ENCODE results near the gene NDUFB2. TPM values are rescaled to one million over a fixed set of nuclear protein-coding genes. Genes with fewer than 3 reads are reported as not detected.

NDUFB2 gene
- total and polyA plus RNA-seq, 9 of the 15 experiments (the other 6 are each of a cell fraction or from before 2014, with no cell fraction given), result 220 to 2,075 (median 320) TPM

DNA sequence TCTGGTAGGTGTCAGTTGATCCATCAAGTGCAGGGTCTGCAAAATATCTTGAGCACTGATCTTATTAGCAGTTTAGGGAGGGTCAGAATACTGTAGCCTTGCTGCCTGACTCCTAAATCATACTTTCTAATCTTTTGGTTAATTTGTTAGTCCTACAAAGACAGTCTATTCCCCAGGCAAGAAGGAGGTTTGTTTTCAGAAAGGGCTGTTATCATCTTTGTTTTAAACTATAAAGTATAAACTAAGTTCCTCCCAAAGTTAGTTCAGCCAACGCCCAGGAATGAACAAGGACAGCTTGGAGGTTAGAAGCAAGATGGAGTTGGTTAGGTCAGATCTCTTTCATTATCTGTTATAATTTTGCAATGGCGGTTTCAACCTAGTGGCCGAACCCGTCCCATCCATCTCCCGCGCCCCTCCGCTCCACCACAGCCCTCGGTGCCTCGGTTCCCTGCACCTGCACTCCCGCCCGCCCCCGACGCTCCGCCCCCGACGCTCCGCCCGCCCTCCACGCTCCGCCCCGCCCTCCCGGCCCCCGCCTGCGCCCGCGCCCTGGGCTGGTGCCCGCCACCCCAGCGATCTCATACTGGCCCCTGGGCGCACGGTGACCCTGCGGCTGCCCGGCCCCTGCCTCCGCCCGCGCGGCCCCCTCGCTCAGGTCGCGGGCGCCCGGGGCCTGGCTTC lies 24.0 kb upstream of the NDUFB2 start, which contains the start of gene ADCK2 (continued):
- TF ChIP-seq, protein P1, sequence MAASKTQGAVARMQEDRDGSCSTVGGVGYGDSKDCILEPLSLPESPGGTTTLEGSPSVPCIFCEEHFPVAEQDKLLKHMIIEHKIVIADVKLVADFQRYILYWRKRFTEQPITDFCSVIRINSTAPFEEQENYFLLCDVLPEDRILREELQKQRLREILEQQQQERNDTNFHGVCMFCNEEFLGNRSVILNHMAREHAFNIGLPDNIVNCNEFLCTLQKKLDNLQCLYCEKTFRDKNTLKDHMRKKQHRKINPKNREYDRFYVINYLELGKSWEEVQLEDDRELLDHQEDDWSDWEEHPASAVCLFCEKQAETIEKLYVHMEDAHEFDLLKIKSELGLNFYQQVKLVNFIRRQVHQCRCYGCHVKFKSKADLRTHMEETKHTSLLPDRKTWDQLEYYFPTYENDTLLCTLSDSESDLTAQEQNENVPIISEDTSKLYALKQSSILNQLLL (CRISPR knock-in tag; IDR thresholded peaks at IDR 0.05; ENCODE audit: borderline replicate concordance), result no peak
- TF ChIP-seq TEAD2 (tag; IDR thresholded peaks at IDR 0.05), result peak; percentile 74; the same call in 1 of the 2 replicates
- TF ChIP-seq, protein P2, sequence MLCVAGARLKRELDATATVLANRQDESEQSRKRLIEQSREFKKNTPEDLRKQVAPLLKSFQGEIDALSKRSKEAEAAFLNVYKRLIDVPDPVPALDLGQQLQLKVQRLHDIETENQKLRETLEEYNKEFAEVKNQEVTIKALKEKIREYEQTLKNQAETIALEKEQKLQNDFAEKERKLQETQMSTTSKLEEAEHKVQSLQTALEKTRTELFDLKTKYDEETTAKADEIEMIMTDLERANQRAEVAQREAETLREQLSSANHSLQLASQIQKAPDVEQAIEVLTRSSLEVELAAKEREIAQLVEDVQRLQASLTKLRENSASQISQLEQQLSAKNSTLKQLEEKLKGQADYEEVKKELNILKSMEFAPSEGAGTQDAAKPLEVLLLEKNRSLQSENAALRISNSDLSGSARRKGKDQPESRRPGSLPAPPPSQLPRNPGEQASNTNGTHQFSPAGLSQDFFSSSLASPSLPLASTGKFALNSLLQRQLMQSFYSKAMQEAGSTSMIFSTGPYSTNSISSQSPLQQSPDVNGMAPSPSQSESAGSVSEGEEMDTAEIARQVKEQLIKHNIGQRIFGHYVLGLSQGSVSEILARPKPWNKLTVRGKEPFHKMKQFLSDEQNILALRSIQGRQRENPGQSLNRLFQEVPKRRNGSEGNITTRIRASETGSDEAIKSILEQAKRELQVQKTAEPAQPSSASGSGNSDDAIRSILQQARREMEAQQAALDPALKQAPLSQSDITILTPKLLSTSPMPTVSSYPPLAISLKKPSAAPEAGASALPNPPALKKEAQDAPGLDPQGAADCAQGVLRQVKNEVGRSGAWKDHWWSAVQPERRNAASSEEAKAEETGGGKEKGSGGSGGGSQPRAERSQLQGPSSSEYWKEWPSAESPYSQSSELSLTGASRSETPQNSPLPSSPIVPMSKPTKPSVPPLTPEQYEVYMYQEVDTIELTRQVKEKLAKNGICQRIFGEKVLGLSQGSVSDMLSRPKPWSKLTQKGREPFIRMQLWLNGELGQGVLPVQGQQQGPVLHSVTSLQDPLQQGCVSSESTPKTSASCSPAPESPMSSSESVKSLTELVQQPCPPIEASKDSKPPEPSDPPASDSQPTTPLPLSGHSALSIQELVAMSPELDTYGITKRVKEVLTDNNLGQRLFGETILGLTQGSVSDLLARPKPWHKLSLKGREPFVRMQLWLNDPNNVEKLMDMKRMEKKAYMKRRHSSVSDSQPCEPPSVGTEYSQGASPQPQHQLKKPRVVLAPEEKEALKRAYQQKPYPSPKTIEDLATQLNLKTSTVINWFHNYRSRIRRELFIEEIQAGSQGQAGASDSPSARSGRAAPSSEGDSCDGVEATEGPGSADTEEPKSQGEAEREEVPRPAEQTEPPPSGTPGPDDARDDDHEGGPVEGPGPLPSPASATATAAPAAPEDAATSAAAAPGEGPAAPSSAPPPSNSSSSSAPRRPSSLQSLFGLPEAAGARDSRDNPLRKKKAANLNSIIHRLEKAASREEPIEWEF (CRISPR knock-in tag; IDR thresholded peaks at IDR 0.05), result 0 out of 2 replicates have a peak, but pooled peaks have one; percentile 46
- TF ChIP-seq HDAC6 (IDR thresholded peaks at IDR 0.05; ENCODE audit: low read depth, low read length), result no peak
- TF ChIP-seq, protein P3, sequence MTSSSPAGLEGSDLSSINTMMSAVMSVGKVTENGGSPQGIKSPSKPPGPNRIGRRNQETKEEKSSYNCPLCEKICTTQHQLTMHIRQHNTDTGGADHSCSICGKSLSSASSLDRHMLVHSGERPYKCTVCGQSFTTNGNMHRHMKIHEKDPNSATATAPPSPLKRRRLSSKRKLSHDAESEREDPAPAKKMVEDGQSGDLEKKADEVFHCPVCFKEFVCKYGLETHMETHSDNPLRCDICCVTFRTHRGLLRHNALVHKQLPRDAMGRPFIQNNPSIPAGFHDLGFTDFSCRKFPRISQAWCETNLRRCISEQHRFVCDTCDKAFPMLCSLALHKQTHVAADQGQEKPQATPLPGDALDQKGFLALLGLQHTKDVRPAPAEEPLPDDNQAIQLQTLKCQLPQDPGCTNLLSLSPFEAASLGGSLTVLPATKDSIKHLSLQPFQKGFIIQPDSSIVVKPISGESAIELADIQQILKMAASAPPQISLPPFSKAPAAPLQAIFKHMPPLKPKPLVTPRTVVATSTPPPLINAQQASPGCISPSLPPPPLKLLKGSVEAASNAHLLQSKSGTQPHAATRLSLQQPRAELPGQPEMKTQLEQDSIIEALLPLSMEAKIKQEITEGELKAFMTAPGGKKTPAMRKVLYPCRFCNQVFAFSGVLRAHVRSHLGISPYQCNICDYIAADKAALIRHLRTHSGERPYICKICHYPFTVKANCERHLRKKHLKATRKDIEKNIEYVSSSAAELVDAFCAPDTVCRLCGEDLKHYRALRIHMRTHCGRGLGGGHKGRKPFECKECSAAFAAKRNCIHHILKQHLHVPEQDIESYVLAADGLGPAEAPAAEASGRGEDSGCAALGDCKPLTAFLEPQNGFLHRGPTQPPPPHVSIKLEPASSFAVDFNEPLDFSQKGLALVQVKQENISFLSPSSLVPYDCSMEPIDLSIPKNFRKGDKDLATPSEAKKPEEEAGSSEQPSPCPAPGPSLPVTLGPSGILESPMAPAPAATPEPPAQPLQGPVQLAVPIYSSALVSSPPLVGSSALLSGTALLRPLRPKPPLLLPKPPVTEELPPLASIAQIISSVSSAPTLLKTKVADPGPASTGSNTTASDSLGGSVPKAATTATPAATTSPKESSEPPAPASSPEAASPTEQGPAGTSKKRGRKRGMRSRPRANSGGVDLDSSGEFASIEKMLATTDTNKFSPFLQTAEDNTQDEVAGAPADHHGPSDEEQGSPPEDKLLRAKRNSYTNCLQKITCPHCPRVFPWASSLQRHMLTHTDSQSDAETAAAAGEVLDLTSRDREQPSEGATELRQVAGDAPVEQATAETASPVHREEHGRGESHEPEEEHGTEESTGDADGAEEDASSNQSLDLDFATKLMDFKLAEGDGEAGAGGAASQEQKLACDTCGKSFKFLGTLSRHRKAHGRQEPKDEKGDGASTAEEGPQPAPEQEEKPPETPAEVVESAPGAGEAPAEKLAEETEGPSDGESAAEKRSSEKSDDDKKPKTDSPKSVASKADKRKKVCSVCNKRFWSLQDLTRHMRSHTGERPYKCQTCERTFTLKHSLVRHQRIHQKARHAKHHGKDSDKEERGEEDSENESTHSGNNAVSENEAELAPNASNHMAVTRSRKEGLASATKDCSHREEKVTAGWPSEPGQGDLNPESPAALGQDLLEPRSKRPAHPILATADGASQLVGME (CRISPR knock-in tag; IDR thresholded peaks at IDR 0.05), result no peak
- TF ChIP-seq, protein P4, sequence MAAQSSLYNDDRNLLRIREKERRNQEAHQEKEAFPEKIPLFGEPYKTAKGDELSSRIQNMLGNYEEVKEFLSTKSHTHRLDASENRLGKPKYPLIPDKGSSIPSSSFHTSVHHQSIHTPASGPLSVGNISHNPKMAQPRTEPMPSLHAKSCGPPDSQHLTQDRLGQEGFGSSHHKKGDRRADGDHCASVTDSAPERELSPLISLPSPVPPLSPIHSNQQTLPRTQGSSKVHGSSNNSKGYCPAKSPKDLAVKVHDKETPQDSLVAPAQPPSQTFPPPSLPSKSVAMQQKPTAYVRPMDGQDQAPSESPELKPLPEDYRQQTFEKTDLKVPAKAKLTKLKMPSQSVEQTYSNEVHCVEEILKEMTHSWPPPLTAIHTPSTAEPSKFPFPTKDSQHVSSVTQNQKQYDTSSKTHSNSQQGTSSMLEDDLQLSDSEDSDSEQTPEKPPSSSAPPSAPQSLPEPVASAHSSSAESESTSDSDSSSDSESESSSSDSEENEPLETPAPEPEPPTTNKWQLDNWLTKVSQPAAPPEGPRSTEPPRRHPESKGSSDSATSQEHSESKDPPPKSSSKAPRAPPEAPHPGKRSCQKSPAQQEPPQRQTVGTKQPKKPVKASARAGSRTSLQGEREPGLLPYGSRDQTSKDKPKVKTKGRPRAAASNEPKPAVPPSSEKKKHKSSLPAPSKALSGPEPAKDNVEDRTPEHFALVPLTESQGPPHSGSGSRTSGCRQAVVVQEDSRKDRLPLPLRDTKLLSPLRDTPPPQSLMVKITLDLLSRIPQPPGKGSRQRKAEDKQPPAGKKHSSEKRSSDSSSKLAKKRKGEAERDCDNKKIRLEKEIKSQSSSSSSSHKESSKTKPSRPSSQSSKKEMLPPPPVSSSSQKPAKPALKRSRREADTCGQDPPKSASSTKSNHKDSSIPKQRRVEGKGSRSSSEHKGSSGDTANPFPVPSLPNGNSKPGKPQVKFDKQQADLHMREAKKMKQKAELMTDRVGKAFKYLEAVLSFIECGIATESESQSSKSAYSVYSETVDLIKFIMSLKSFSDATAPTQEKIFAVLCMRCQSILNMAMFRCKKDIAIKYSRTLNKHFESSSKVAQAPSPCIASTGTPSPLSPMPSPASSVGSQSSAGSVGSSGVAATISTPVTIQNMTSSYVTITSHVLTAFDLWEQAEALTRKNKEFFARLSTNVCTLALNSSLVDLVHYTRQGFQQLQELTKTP (IDR thresholded peaks at IDR 0.05; ENCODE audit: low read depth in 1 of 2, partially characterized antibody in 2 of 2), result no peak
- TF ChIP-seq MTA2 (IDR thresholded peaks at IDR 0.05; ENCODE audit: low read depth), result no peak
- no peak for TF ChIP-seq PHF8 (IDR thresholded peaks at IDR 0.05; ENCODE audit: borderline replicate concordance, low read length)

Data from K562 (cell line).